CD1c-positive myeloid dendritic cell (primary cell): Measurements from ENCODE around the gene FGD6.
"Not testable (repeated sequence)": the region's sequence is repeated elsewhere in the genome, so short reads cannot be mapped to it uniquely, and the experiment has no call there.

ENCODE experiments used
- DNase-seq: peaks from one replicate; pipeline ENCODE4 v3.0.0-alpha.2; 2016; ENCODE audit errors: extremely low spot score

The FGD6 gene

DNA sequence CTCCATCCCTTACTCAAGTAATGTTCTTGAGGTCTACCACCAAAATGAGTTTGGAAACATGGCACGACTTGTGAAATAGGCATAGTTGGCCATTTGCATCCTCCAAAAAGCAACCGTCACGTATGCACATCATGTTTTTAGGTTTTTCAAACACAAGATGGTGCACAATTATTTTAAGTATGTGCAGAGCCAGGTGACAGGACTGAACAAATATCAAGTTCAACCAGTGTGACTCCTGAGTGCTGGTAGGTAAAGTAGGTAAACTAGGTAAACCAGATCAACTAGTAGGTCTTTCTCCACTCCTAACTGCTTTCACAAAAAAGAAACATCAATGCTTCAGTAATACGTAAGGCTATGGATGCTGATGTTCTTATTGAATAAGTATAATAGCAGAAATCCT is 39.1 kb downstream of the FGD6 start:
- no peak for DNase-seq

DNA sequence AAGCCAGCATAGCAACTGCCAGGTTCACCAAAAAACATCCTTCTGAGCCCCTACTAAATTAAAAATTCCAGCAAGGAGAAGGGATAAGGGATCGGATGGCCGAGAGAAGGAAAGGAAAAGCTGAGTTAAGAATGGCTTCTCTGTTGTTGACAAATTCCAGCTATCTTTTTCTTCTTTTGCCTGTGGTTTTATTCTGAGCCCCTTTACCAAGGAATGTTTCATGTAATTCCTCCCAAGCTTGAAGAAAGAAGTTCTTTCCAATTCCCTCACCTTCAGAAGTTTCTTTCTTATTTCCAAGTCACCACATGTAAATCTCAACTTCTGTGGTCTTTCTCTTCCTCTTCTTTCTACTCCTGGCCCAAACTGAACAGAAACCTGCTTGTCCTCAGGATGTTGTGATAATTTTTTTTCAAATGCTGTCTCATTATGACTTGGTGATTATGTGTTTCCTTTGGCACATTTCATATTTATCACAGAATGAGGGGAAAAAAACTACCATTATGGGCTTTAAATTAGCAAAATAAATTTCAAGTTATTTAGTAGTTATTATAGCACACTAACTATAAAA is 40.0 kb downstream of the FGD6 start:
- no peak for DNase-seq

DNA sequence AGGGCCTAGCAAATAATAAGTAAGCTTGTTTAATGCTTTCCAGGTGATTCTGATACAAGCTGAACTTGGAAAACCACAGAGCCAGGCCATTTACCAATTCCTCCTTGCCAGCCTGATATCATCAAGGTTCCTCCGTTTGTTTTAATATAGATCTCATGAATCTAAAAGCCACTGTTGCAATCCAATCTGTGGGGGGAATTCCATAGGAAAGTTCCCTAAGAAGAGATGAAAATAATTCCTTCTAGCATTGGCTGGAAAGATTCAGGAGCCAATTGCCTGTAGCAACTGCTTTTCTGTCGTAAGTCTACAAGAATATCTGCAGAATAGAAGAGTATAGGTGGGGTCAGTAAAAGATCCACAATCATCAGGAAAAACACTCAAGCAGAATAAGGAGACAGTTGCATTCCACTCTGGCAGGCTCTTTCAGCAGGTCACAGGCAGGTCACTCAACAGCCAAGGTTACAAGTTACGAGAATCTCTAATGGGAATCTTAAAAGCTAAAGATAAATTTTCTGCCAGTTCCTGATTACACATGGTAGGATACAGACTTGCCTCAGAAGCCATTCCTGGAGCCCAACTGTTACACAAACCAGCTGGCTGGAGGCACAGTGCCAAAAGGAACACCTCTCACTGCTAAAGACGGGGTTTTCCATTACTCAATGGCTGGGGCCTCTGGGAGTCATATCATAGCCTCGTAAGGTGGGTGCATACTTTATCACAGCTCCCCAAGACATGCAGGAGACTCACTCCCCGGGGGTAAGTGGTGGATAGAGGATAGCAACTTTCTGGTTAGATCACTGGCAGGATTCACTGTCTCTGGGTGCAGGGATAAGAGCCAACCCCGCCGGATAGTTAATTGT is 43.6 kb downstream of the FGD6 start:
- no peak for DNase-seq

DNA sequence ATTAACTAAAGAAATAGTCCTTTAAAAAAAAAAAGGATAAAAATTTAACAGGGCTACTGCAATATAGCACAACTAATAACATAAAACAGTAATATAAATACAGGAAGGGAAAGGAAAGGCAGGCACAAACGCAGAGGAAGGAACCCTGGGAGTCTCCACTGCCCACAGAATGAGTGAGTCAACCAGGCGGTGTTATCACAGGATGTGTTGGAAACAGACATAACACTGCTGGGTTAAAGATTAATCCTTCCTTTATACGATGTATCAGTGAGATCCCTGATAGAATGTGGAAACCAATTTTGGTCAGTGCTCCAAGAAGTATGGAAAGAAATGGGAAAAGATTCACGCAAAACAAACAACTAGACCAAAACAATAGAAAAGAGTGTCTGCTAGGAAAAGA is 47.9 kb downstream of the FGD6 start:
- peak; percentile 73 for DNase-seq

DNA sequence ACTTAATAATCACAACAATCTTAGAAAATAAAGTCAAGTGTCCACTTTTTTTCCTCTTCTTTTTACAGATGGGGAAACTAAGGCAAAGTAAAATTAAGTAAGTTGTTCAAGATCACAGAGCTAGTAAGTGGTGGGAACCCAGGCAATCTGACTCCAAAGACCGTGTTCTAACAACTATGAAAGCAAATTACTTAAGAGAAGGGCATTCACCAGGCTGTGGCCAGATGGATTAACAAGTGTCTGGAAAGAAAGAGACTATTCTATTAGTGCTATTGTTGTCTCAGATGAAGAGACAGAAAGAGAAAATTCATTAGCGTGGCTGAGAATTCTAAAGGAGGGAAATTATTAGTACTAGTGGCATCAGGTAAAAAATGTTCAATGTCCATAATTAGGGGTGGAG is 48.5 kb downstream of the FGD6 start:
- no peak for DNase-seq

DNA sequence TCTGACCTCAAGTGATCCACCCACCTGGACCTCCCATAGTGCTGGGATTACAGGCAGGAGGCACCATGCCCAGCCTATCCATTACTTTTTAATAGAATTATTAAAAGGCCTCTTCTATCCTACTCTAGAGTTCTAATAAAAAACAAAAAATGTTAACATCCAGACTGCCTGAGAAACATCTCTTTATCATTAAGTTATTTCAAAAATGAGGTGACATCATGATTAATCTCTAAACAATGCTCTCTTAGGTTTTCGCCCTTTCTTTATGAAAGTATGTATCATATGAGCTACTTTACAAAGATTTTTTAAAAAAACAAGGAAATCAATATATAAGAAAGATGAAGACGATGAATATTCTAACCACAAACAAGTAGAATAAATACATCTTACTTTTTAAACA is 52.6 kb downstream of the FGD6 start:
- DNase-seq, result no peak

DNA sequence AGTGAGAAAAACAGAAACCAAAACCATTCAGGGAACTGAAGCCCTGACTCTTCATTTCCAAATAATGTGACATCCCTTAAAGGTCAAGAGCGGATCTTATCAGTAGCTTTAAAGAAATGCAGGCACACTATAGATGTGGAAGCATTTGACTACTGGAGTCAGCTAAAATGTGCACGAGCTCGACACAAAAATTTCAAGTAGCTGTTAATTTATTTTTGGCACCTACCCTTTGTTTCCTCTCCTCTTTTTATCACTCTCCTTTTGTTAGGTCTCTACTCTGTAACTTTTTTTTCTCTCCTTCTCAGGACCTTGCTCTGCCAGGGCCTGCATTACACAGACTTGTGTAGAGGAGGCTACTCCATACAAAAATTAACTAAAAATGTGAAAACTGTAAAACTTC is 58.3 kb downstream of the FGD6 start:
- DNase-seq, result no peak

DNA sequence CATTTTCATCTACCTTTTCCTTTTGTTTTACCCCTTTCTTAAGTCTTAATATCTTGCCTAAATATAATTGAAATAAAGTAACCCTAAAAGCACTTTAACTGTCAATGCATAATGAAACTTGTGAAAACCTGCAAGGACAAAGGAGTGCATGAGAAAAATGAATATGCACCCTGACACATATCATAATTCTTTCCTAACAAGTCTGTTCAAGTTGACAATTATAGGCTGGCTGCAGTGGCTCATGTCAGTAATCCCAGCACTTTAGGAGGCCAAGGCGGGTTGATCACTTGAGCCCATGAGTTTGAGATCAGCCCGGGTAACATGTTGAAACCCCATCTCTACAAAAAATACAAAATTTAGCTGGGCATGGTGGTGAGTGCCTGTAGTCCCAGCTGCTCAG is 65.4 kb downstream of the FGD6 start:
- no peak for DNase-seq

DNA sequence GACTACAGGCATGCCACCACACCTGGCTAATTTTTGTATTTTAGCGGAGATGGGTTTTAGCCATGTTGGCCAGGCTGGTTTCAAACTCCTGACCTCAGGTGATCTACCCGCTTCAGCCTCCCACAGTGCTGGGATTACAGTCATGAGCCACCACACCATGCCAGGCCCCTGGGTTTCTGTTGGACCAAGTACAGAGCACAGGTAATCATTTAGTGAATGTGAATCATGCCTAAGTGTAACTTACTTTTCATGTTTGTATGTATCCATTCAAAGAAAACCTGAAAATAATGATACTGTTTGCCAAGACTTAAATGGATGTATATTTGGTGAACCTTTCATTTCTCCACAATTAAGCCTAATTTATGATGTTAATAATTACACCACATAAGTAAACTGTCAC is 65.9 kb downstream of the FGD6 start:
- no peak for DNase-seq

DNA sequence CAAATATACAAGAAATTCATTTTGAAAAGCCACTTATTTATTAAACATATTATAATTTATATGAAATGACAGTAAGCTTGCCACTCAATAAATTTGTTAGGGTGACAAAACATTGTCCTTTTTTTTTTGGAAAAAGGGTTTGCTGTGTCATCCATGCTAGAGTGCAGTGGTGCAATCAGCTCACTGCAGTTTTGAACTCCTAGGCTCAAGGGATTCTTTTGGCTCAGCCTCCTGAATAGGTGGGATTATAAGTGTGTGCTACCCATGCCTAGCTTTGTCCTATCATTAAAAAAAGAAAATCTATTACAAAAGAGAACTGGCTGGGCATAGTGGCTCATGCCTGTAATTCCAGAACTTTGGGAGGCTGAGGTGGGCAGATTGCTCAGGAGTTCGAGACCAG is 66.8 kb downstream of the FGD6 start:
- no peak for DNase-seq

DNA sequence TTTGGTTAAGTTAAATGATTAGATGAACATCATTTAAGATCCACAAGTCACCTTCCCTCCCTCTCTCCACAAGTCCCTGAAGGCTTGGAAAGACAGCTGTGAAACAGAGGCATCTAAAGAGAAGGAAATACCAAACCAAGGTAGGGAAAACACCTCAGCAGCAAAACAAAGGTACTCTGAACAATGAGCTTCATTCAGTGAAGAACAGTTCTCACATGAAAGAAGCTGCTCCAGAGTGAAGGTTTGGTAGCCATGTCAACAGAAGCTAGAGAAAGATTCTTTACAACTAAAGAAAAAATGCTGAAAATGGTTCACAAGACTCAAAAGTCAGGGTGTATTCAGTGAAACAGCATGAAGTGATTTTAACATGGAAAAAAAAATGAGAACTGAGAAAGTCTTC is 69.4 kb downstream of the FGD6 start:
- no peak for DNase-seq

DNA sequence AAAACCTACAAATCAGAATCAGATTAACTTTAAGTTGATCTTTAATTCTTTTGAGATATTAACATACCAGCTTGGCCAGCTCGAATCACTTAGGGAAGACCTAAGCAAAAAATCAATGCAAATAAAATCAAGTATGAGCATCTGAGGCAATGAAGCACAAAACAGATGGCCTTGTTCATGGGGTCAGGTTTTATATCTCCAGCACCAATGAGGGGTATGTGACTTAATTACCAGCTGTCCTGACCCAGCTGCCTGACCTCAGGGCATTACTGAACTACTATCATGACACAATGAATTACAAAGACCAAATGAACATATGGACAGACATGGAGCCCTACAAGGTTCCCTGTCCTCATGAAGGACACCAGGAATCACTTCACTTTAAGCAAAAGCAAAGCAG is 70.5 kb downstream of the FGD6 start:
- DNase-seq, result no peak

DNA sequence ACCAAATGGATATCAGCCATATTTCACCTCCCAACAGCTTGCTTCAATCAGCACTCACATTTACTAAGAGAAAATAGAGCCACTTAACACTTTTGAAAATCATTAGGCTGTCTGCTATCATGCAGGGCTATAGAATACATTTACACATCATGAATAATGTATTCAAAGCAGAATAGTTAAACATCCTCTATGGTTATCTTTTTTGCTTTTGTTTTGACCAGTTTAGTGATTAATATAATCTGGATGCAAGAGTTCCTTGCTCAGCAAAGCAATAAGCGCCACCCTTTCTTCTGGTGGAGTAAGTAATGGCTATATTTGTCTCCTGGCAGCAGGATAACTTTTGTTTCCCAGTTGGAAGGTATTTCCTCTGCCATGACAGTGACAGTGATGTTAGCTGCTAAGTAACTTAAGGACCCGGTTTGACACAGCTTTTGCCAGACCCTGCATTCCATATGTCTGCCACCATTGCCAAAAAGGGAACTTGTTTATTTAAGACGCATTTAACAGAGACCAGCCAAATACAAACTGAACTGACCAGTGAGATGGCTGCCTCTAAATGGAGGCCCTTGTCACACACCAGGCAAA is 73.6 kb downstream of the FGD6 start:
- DNase-seq, result no peak

DNA sequence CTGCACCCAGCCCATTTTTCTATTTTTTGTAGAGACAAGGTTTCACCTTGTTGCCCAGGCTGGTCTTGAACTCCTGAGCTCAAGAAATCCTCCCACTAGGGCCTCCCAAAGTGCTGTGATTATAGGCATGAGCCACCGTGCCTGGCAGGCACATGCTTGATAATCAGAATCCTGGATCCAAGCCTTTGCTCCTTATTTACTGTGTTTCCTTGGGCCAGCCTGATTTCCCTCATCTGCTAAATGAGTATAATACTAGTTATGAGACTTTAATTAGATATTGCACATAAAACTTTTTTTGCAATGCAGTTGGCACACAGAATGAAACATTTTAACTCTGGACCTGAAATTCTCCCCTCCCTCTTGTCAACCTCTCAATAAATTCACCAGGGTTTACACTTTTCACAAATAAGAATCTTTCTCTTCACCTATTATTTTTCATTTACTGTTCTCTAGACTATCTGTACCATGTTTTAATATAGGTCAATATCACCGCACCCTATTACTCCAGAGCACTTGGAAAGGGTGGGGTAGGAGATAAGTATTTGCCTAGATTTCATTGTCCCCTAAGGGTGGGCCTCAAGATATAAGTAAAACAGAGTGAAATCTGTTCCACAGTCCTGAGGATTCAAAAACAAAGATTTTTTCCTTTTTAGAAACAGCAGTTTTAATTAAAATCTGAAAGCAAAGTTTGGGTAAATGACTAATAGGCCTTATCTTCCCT is 74.7 kb downstream of the FGD6 start:
- no peak for DNase-seq

DNA sequence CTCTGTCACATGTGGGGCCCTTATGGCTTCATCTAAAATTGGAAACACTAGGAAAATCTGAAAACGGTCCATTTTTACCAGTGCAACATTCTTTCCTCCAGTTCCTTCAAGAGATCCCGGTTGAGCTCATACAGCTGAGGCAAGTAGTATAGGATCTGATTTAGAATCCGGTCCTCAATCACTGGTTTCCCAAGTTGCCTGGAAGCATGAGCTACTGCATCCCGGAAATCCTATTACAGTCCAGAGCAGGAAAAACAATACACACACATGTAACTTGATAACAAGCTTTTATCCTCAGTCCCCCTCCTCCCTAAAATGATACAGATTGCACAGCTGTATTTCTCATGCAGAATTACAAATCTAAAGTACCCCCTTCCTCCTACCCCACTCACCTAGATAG is 76.0 kb downstream of the FGD6 start:
- no peak for DNase-seq

DNA sequence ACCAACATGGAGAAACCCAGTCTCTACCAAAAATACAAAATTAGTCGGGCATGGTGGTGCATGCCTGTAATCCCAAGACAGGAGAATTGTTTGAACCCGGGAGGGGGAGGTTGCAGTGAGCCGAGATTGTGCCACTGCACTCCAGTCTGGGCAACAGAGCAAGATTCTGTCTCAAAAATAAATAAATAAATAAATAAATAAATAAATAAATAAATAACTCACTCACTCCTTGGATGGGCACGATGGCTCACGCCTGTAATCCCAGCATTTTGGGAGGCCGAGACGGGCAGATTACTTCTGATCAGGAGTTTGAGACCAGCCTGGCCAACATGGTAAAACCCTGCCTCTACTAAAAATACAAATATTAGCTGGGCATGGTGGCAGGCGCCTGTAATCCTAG is 79.2 kb downstream of the FGD6 start:
- DNase-seq, result not testable (repeated sequence)

DNA sequence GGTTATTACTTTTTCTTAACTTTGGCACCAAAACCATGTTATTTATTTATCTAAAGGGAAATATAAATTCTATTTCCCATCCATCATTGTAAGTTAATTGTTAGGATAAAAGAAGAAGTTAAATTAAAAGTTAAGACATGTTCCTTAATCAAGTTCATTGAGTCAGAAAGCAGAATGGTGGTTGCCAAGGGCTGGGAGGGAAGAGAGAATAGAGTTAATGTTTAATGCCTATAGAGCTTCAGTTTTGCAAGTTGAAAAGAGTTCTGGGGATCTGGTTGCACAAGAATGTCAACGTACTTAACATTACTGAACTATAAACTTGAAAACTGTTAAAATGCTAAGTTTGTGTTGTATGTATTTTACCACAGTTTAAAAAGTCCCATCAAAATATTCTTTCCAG is 80.7 kb downstream of the FGD6 start:
- no peak for DNase-seq

DNA sequence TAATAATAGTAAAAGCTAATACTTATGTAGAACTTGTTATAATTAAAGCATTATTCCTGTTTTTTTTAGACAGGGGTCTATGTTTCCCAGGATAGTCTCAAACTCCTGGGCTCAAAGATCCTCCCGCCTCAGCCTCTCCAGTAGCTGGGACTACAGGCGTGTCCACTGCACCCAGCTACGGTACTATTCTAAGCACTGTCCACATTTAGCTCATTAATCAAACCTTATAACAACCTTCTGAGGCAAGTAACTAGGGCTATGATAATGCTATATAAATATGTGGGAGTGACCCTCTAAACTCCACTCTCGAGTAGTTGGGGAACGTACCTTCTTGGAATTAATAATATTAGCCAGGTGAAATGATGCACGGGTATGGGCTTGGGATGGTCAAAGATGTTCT is 83.2 kb downstream of the FGD6 start:
- DNase-seq, result no peak

DNA sequence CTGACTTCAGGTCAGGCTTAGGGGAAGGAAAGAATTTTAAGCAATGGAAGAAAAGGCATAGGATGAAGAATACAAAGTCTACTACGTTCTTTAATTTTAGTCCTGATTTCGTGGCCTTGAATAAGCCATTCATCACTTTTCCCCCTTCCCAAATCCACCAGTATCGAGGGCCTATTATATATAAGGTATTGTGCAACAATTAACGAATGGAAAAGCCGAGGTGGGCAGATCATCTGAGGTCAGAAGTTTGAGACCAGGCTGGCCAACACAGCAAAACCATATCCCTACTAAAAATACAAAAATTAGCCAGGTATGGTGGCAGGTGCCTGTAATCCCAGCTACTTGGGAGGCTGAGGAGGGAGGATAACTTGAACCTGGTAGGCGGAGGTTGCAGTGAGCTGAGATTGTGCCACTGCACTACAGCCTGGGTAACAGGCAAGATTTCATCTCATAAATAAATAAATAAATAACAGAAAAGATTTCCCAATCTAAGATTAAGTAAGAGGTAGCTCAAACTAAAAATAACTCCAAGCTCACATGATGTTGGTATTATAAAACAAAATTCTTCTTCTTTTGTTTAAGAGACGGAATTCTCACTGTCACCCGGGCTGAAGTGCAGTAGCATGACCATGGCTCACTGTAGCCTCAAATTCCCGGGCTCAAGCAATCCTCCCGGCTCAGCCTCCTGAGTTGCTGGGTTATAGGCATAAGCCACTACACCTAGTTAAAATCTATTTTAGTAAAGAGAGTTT is 85.5 kb downstream of the FGD6 start:
- DNase-seq, result peak; percentile 67

DNA sequence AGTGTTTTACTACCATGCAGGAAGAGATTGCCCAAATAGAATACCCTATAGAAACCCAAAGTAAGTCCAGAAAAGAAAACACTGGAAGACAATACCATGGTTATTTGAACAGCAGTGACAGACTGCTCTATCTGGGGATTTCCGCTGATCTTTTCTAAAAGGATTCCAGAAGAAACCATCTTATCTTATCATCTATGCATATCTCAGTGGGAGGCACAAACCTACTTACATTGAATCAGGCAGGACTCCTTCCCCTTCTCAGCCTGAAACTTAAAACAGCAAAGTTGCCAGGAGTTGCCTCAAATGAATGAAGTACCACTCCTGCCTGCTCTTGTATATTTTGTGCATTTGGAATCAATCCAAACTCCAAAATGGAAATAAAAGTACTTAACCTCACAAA is 87.2 kb downstream of the FGD6 start:
- DNase-seq, result no peak

DNA sequence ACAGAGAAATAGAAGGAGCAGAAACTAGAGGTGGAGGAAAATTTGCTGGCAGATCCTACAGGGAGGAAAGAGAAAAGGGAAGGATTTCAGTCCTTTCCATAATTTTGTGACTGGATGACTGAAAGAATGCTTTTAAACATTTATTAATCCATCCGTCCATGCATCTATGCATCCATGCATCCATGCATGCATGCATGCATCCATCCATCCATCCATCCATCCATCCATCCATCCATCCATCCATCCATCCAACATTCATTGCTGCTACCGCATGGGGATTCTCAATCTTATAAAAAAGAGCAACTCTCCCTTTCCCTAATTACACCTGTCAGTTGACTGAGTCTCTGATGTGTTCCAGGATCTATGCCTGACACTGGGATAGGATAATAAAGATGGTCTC is 88.2 kb downstream of the FGD6 start:
- DNase-seq, result no peak

DNA sequence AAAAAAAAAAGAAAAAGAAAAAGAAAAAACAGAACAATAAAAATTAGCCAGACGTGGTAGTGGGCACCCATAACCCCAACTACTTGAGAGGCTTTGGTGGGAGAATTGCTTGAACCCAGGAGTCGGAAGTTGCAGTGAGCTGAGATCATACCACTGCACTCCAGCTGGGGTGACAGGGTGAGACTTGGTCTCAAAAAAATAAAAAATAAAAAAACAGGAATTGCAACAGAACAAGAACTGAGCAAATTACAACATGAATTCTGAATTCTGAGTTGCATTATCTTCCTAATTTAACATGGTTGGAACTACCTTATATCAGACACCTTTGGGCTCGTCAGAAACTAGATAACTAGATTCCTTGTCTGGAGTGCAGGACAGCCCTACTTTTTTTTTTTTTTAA is 90.5 kb downstream of the FGD6 start:
- DNase-seq, result peak; percentile 52
